ENCODE data around the gene SPACA6.
"Not testable (repeated sequence)": the region's sequence is repeated elsewhere in the genome, so short reads cannot be mapped to it uniquely, and the experiment has no call there.

SPACA6 gene, protein sequence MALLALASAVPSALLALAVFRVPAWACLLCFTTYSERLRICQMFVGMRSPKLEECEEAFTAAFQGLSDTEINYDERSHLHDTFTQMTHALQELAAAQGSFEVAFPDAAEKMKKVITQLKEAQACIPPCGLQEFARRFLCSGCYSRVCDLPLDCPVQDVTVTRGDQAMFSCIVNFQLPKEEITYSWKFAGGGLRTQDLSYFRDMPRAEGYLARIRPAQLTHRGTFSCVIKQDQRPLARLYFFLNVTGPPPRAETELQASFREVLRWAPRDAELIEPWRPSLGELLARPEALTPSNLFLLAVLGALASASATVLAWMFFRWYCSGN

DNA sequence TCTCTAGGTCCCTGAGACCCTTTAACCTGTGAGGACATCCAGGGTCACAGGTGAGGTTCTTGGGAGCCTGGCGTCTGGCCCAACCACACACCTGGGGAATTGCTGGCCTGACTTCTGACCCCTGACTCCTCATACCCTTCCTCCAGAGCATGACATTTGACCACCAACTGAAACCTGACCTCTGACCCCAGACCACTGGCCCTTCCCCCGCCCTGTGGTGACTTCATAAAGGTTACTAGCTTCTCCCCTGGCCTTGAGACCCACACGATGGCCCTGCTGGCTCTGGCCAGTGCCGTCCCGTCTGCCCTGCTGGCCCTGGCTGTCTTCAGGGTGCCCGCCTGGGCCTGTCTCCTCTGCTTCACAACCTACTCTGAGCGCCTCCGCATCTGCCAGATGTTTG is at the start of gene SPACA6:
Gene SPACA6, plus strand, starts transcription at position 71 of the 400 bp plus-strand sequence. Its CDS starts 197 bp downstream, at position 268.
- no peak for DNase-seq (ENCODE audit: low spot score)

DNA sequence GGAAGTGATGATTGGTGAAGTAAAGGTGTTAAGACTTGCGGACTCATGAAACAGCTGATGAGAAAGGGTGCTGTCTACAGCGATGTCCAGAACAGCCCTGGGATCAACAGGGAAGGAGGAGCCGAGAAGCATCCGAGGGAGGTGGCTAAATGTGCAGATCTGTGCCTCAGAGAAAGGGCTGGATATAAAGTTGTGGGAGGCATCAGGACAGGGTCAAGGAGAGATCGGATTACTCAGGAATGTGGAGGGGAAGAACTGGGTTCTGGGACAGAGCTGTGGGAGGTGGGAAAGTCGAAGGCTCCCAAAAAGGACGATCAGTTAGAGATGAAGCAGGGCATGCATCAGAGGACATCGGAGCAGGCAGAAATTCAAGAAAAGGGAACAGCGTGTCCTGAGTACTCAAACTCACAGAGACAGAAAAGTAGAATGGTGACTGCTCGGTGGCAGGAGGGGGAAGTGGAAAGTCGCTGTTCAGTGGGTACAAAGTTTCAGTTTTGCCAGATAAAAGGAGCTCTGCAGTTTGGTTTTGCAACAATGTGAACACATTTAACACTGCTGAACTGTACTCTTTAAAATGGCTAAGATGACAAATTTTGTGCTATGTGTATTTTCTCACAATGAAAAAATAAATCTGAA is 48.4 kb upstream of the SPACA6 start:
- no peak for DNase-seq (ENCODE audit: low spot score)

DNA sequence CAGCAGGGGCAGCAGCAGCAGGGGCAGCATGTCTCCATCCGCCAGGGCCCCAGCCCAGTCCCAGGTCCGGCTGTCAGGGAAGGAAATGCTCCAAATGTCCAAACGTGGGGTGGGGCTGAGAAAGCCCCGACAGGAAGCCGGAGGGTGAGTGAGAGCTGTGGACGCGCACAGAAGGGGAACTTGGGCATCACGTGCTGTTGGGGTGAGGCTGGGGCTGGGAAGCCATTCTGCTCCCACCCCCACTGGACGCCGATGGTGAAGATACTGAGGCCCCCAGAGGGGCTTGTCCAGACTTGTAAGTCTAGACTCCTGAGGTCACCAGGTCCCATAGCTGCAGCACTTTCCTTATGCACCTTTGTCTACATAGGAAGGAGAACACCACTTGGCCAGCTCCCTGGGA is 46.4 kb upstream of the SPACA6 start, which contains the start of gene SIGLEC14:
Gene SIGLEC14, minus strand, starts transcription at position 96 of the 400 bp plus-strand sequence. Its CDS starts 66 bp downstream, at position 30.
- DNase-seq (ENCODE audit: low spot score) = not testable (repeated sequence)

DNA sequence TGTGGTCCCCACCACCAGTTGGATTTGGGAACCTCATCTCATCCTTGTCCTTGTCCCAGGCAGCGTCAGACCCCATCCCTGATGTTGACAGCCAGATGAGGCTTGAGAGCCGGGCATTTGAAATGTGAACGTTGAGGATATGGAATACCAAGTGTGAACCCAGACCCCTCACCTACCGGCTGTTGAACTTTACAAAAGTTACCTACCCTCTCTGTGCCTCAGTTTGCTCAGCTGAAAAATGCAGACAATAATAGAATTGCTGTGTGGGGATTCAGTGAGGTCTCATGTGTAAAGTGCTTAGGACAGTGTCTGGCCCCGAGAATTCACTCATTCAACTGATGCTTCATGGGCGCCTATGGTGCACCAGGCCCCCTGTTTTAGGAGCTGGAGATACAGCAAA is 45.8 kb upstream of the SPACA6 start:
- DNase-seq (ENCODE audit: low spot score) = no peak

DNA sequence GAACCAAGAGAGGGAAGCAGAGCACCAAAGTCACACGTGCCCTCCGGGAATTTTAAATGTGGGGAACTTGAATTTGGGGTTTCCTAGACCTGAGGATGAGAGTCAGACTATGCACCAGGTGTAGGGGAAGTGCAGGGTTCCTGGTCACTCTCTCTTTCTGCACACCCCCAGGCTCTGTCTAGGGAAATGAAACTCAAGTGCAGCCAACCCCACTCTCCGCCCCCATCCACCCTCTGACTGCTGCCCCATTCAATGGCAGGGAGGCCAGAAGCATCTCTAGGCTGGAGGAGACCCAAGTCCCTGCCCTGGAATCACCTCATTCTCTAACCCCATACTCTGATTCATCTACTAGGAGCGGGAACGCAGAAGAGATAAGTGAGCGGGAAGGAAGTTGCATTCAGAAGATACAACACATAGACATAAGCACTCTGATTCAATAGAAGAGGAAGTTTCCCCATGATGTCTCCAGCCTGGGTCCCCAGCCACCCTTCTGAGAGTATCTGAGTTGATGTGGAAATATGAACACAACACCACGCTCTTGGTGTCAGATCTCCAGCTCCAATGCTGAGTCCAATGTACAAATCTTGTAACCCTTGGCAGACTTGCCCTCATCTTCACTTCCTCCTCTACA is 41.8 kb upstream of the SPACA6 start:
- no peak for DNase-seq (ENCODE audit: low spot score)

DNA sequence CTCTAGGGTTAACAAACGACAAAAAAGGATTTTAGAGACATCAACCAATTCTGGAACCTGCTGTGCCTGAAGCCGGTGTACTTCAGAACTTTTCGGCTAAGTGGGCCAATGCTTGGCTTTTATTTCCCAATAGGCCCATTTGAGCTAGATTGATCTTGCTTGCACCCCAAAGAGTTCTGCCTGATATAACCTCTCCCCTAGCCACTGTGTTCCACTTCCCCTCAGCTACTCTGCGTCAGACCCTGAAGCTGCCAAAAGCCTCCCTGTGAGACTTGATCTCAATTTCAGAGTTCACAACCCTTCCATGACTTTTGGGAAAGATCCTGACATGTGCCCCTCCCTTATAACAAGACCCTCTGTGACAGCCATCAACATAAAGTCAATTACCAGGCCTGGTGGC is 40.9 kb upstream of the SPACA6 start:
- no peak for DNase-seq (ENCODE audit: low spot score)

DNA sequence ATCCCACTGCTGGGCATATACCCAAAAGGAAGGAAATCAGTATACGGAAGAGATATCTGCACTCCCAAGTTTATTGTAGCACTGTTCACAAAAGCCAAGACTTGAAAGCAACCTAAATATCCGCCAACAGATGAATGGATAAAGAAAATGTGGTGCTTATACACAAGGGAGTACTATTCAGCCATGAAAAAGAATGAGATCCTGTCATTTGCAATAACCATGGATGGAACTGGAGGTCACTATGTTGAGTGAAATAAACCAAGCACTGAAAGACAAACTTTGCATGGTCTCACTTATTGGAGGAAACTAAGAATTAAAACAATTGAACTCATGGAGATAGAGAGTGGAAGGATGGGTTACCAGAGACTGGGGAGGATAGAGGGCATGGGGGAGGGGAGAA is 40.0 kb upstream of the SPACA6 start:
- DNase-seq (ENCODE audit: low spot score) = no peak

DNA sequence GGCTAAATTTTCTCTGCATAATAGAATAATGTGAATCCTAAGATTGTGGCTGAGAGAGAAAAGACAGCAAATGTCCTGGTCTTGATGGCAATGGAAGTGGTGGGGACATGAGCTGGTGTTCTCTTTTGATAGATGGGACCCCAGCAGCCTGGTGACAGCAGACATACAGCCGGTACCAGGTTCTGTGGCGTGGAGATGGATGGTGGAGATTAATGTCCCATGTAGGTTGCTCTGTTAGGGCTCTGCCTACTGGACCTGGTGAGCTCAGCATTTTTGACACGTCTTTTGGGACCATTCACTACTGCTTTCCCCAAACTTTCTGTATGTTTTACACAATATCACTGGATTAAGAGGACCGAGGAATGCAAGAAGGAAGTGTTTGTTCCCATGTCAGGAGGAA is 38.3 kb upstream of the SPACA6 start:
- DNase-seq (ENCODE audit: low spot score) = no peak

DNA sequence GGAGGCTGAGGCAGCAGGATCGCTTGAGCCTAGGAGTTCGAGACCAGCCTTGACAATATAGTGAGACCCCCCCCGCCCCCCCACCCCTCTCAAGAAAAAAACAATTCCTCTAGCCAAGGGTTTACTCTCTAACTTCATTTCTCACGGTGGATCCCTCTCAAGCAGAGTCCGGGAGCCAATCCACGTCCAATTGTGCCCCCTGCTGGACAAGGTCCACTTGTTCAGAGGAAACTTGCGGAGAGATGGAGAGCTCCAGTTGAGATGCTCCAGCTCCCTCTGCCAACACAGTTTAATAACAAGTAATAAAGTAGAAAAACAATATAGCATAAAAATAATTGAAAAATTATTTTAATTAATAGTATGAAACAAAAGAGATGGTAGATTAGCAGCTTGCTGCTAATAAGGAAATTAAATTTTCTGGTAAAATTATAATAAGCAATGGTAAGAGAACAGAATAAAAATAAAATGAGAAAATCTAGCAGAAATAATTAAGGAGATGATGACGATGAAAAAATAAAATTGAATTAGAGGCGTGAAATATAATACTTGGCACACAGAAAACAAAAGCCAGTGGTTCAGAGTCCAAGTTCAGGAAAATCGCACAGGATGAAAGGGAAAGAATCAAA is 32.0 kb upstream of the SPACA6 start:
- DNase-seq (ENCODE audit: low spot score) = peak; percentile 68

DNA sequence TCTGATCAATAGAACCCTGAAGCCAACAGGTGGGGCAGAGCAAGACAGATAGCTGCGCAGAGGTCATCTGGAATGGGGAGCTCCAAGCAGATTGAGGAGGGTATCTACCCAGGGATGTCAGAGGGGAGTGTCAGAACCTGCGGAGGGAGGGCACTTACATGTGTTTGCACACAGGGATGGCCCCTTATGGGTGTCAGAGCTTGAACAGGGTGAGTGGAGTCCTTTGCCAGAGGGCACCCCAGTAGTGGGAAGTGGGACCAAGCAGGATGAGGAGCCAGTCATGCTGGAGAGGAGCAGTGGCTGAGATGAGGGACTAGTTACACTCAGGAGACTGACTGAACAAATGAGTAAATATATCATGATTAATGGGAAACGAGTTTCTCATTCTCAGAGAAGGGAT is 29.5 kb upstream of the SPACA6 start:
- no peak for DNase-seq (ENCODE audit: low spot score)

DNA sequence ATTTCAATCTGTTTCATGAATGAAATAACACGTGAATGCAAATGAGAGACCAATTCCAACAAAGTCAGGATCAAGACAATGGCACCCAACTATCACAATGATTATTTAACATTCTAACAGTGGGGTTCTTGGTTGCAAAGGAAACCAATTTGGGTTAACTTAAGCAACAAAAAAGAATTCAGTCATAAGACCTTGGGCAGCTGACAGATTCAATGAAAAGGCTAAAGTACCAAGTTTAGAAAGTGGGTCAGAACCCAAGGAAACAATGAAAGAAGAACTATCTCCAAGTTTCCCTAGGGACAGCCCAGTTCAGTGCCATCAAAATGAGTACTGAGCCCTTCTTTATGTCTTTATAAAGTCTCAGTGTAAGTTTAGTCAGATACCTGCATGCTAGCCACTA is 29.0 kb upstream of the SPACA6 start:
- DNase-seq (ENCODE audit: low spot score) = no peak

DNA sequence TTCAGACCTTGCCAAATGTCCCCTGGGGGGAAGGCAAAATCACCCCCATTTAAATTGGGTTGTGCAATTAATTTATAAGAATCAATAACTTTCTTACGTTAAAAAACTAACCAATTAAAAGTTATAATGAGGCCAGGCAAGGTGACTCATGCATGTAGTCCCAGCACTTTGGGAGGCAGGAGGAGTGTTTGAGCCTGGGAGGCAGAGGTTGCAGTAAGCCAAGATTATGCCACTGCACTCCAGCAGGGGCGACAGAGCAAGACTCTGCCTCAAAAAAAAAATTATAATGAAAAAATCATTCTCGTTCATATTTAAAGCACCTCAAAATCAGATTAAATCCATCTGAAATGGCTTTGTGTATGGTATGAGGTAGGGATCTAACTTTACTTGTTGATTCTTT is 28.1 kb upstream of the SPACA6 start:
- no peak for DNase-seq (ENCODE audit: low spot score)

DNA sequence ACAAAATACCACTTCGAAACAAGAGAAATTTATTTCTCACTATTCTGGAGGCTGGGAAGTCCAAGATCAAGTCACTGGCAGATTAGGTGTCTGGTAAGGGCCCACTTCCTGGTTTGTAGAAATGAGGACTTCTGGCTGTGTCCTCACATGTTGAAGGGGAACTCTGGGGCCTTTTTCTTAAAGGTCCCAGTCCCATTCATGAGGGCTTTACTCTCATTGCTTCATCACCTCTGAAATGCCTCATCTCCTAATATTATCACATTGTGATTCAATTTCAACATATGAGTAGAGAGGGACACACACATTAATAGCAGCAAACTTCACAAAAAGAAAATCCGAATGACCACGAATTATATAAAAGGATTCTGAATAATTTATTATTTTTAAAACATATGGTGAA is 24.9 kb upstream of the SPACA6 start:
- DNase-seq (ENCODE audit: low spot score) = no peak

DNA sequence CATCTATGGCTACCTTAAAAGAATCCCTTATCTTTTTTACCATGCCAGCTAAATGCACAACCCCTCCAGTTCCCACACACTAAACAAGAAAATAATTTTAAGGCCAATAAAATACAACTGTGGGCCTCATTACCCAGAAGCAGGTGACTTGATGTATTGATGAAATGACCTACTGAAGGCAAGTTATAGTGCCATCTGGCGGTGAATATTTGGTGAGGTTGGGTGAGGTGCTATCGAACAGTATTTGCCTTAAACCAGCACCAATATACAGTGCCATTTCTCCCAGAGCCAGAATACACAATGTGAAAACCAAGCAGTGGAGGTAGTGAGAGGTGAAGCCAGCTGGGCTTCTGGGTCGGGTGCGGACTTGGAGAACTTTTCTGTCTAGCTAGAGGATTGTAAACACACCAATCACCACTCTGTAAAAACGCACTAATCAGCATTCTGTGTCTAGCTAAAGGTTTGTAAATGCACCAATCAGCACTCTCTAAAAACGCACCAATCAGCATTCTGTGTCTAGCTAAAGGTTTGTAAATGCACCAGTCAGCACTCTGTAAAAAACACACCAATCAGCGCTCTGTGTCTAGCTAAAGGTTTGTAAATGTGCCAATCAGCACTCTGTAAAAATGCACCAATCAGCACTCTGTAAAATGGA is 17.1 kb upstream of the SPACA6 start:
- DNase-seq (ENCODE audit: low spot score) = peak; percentile 28

DNA sequence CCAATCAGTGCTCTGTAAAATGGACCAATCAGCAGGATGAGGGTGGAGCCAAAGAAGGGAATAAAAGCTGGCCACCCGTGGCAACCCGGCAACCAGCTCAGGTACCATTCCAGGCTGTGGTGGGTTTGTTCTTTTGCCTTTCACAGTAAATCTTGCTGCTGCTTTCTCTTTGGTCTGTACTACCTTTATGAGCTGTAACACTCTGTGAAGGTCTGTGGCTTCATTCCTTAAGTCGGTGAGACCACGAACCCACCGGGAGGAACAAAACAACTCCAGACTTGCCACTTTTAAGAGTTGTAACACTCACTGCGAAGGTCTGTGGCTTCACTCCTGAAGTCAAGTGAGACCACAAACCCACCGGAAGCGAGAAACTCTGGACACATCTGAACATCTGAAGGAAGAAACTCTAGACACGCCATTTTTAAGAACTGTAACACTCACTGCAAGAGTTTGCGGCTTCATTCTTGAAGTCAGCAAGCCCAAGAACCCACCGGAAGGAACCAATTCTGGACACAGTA is 16.5 kb upstream of the SPACA6 start:
- no peak for DNase-seq (ENCODE audit: low spot score)

DNA sequence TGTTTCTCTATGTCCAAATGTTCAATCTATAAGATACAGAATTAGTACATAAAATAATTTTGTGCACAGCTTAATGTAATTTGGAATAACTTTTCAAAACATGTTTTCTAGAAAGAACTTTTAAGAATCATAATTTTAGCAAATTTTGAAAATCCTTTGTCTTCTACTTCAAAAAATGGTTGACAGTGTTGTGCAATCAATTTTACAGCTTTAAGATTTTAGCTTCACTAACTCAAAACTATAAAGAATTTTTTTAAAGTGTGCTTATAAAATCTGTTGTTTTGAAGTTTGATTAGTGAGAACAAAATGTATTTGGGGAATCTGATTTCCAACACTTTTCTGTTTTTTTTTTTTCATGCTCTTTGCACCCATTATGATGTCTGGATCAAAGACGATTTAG is 12.7 kb upstream of the SPACA6 start:
- DNase-seq (ENCODE audit: low spot score) = no peak

DNA sequence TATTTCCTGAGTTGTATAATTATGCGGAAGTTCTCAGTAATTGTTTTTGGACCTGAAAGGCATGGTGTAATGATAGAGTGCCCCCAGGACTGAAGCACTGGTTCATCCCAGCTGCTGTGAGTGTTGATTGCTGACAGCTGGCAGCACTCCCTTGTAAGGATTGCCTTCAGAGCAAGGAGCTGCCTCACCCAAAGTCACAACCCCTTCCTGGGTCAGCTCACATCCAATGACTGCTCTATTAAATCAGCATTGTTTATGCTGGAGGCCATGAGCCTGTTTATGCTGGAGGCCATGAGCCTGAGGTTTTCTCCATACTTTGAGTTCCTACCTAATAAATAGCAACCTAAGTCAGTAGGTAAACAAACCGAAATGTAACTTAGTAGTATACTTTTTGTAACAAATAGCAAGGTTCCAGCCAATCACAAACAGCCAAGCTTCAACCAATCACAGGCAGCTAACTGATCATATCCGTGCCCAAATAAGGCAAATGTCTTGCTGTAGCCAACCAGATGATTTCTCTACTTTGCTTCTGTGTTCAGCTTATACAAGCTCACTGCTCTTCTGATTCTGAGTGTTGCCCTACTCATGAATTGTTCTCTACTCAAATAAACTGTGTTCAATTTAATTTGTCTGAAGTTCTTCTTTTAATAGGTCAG is 11.7 kb upstream of the SPACA6 start:
- DNase-seq (ENCODE audit: low spot score) = no peak

DNA sequence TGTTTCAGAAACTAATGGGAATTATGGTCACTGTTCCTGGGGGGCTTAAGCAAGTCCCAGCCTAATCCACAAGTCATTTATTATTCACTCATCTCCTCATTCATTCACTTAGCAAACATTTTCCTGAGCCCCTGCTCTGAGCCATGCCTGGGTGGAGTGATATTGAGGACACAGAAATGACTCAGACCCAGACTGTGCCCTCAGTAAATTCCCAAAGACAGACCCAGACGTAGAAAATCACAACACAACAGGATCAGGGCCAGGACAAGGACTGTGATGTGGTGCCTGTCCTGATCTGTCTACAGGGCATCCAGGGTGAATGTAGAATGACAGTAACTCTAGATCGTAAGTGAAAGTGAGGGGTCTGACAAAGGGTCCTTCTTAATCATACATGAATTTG is 7.0 kb upstream of the SPACA6 start:
- DNase-seq (ENCODE audit: low spot score) = peak; percentile 24

DNA sequence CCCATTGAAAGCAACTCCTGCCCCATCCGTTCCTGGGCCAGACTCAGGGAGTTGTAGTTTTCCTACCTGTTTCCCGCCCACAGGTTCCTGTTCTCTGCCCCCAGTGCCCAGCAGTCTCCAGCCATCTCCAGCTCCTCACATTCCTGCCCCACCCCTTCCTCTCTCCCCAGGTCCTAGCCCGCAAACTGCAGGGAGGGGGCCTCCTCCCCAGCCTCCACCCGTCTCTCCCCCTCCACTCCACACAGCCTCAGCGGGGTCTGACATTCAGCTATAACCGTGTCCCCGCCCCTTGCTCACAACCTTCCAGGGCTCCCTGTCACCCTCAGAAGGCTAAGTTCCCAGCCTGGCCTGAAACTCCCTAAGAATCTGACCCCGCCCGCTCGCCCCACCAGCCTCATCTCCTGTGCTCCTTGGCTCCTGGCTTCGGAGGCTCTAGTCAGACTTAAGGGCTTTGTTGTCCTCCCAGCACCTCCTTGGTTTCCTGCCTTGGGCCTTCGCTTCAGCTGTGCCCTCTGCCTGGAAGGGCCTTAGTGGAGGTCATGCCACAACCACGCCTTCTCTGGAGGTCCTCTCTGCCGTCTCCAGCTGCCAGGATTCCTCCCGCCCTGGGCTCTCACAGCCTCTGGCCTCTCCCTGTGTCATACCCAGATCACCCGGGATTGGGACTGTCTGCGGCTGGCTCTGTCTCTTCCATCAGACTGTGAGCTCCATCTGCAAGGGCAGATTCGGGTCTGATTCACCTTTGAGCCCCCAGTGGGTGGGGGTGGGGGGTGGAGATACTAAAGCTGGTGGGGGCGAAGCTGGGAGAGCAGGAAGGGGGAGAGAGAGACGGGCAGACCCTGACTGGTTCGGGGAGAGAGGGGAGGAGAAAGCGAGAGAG is 5.1 kb upstream of the SPACA6 start:
- peak; percentile 77 for DNase-seq (ENCODE audit: low spot score)
